ENCODE results near the gene CLRN1.

DNA sequence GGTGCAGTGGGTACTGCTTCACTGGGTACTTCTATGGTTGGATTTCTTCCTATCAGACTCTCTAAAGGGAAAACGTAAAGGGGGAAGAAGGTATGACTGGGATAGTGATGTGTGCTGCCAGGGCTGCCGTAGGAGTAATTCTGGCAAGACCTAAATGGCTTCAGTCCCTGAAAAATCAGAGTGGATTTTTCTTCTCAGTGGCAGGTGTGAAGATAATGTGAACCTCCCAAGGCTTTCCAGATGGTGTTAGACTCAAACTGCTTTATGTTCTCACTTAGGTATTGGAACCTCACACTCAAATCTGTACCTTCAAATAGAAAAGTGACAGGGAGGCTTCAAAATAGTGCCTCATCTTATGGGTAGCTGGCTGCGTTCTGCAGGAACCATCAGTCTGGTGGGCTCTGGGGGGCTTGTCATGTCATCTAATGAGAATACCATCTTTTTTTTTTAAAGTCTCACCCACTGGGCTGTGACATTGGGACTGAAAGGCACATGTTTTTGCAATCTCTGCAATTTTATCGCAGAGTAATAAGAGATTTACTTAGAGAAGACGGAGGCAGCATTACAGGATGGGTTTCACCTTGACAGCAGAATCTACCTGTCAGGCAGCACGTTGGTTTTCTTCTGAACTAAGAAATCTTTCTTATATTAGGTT is 95.8 kb downstream of the CLRN1 start:
- TF ChIP-seq, protein P1, sequence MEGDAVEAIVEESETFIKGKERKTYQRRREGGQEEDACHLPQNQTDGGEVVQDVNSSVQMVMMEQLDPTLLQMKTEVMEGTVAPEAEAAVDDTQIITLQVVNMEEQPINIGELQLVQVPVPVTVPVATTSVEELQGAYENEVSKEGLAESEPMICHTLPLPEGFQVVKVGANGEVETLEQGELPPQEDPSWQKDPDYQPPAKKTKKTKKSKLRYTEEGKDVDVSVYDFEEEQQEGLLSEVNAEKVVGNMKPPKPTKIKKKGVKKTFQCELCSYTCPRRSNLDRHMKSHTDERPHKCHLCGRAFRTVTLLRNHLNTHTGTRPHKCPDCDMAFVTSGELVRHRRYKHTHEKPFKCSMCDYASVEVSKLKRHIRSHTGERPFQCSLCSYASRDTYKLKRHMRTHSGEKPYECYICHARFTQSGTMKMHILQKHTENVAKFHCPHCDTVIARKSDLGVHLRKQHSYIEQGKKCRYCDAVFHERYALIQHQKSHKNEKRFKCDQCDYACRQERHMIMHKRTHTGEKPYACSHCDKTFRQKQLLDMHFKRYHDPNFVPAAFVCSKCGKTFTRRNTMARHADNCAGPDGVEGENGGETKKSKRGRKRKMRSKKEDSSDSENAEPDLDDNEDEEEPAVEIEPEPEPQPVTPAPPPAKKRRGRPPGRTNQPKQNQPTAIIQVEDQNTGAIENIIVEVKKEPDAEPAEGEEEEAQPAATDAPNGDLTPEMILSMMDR (conservative IDR thresholded peaks at IDR 0.05; ENCODE audit: low read length), result no peak
- TF ChIP-seq EZH2phosphoT487 (IDR thresholded peaks at IDR 0.05; ENCODE audit: borderline replicate concordance, low read depth, low read length), result no peak
